ENCODE measurements around the gene PRICKLE1. TPM values are rescaled to one million over a fixed set of nuclear protein-coding genes. Genes with fewer than 3 reads are reported as not detected.

Gene PRICKLE1
- total RNA-seq, 3 donors from 2014 or later (not counting 1 experiment from before 2014, with no cell fraction given) = 0.15 to 0.34 TPM; not detected in 1

DNA sequence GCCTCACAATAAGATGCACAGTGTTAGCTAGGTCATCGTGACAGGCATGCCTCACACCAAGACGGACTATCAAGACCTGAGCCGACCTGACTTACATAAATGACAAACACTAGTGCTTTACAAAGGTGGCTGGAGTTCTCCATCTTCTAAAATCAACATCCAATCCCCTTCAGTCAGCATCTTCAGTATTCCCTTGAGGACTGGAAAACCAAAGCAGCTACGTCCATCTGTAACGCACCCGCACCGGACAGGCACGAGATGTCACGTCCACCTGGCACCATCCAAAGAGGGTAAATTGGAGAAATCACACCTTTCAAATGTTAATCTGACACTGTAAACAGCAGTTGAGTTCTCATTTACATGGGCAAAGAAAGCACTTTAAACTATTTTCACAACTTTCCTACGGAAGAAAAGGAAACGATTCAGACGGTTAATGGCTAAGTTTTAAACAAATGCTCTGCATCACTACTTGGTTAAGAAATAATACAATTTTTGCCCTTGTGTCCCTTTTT lies 130.2 kb downstream of the PRICKLE1 start:
- no peaks in the 10 kb centered on the region for H3K27me3 ChIP-seq (ENCODE audit: control insufficient read depth, insufficient read depth, low read length)
- Mint-ChIP-seq H3K27me3 (ENCODE audit: low read depth in 2 of 2) (no peaks in the 10 kb centered on the region), H3K4me3 (no peak overlapping the region), H3K4me1 (no peaks in the 10 kb centered on the region), H3K27ac (no peak overlapping the region), H3K9me3 (no peaks in the 10 kb centered on the region), H3K36me3 (no peaks in the 10 kb centered on the region)
- TF ChIP-seq, protein P1, sequence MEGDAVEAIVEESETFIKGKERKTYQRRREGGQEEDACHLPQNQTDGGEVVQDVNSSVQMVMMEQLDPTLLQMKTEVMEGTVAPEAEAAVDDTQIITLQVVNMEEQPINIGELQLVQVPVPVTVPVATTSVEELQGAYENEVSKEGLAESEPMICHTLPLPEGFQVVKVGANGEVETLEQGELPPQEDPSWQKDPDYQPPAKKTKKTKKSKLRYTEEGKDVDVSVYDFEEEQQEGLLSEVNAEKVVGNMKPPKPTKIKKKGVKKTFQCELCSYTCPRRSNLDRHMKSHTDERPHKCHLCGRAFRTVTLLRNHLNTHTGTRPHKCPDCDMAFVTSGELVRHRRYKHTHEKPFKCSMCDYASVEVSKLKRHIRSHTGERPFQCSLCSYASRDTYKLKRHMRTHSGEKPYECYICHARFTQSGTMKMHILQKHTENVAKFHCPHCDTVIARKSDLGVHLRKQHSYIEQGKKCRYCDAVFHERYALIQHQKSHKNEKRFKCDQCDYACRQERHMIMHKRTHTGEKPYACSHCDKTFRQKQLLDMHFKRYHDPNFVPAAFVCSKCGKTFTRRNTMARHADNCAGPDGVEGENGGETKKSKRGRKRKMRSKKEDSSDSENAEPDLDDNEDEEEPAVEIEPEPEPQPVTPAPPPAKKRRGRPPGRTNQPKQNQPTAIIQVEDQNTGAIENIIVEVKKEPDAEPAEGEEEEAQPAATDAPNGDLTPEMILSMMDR (IDR thresholded peaks at IDR 0.05) = no peak
- no peaks in the 10 kb centered on the region for H3K9me3 ChIP-seq (ENCODE audit: control insufficient read depth, insufficient read depth, low read length)
- H3K4me3 ChIP-seq (ENCODE audit: low read length) = no peak overlapping the region
- ATAC-seq = no peak
- DNase-seq = no peak
- H3K27ac ChIP-seq (ENCODE audit: low read length) = no peak overlapping the region
- intact Hi-C loops (cut with micrococcal nuclease) = no loop called here
- WGBS (ENCODE audit: insufficient coverage) = 94% methylated on average over 10 of the region's 12 CpGs
- H3K4me1 ChIP-seq (ENCODE audit: control insufficient read depth, insufficient read depth, low read length) = no peaks in the 10 kb centered on the region
- H3K36me3 ChIP-seq (ENCODE audit: control insufficient read depth, insufficient read depth, low read length) = no peaks in the 10 kb centered on the region

DNA sequence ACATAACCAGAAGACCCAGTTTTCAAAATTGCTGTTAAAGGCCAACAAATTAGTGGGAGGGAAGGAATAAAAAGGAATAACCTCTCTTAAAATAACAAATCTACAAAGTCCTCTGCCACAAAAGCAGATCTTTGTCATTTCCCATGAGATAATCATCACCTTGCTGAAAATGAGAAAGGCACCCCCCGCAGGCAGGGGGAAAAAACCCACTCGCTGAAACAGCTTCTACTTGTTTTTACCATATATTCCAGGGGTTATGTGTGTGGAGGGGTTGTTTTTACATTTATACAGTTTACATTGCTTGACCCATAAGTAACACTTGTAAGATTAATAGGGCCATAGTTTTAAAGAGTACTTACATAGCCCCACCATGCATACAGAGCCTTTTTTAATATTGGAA lies 131.0 kb downstream of the PRICKLE1 start:
- WGBS (ENCODE audit: insufficient coverage) = 60% methylated on average over 1 of the region's 2 CpGs
- intact Hi-C loops (cut with micrococcal nuclease) = no loop called here
- Histone ChIP-seq H3K27ac (ENCODE audit: low read length) (no peak overlapping the region), H3K4me1 (ENCODE audit: control insufficient read depth, insufficient read depth, low read length) (no peaks in the 10 kb centered on the region), H3K4me3 (ENCODE audit: low read length) (no peak overlapping the region), H3K27me3 (ENCODE audit: control insufficient read depth, insufficient read depth, low read length) (no peaks in the 10 kb centered on the region), H3K36me3 (ENCODE audit: control insufficient read depth, insufficient read depth, low read length) (no peaks in the 10 kb centered on the region), H3K9me3 (ENCODE audit: control insufficient read depth, insufficient read depth, low read length) (no peaks in the 10 kb centered on the region)
- DNase-seq (no peak), ATAC-seq (no peak)
- Mint-ChIP-seq H3K4me1 (no peaks in the 10 kb centered on the region), H3K36me3 (no peaks in the 10 kb centered on the region), H3K4me3 (no peak overlapping the region), H3K9me3 (no peaks in the 10 kb centered on the region), H3K27ac (no peak overlapping the region), H3K27me3 (ENCODE audit: low read depth in 2 of 2) (no peaks in the 10 kb centered on the region)
- TF ChIP-seq, protein P1 (IDR thresholded peaks at IDR 0.05) = no peak

DNA sequence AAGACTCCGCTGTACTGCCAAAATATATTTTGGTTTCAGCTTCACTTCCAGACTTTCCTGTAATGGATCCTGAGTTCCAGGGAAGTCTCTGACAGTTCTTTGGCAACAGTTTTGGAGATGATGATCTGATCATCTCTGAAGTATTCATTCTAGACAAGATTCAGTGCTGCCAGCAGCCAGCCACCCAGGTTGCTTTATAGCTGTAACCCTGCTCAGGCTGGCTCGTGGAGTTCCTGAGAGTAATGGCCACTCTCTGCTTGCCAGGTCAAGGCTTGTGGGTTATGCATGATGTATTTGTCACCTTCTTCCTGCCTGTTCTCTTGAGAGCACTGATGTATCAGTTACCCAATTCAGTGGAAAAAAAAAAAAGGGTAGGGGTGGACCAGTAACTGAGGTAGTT lies 139.3 kb downstream of the PRICKLE1 start:
- WGBS (ENCODE audit: insufficient coverage) = 66% methylated on average over 2 of the region's 2 CpGs
- Mint-ChIP-seq H3K4me1 (no peaks in the 10 kb centered on the region), H3K4me3 (no peak overlapping the region), H3K27ac (peak overlapping the region in 1 of 2 donors; percentile 3), H3K9me3 (no peaks in the 10 kb centered on the region), H3K27me3 (ENCODE audit: low read depth in 2 of 2) (no peaks in the 10 kb centered on the region), H3K36me3 (peaks cover 13% of the 10 kb centered on the region)
- Histone ChIP-seq H3K4me3 (ENCODE audit: low read length) (no peak overlapping the region), H3K27ac (ENCODE audit: low read length) (no peak overlapping the region), H3K27me3 (ENCODE audit: control insufficient read depth, insufficient read depth, low read length) (no peaks in the 10 kb centered on the region), H3K4me1 (ENCODE audit: control insufficient read depth, insufficient read depth, low read length) (no peaks in the 10 kb centered on the region), H3K9me3 (ENCODE audit: control insufficient read depth, insufficient read depth, low read length) (no peaks in the 10 kb centered on the region), H3K36me3 (ENCODE audit: control insufficient read depth, insufficient read depth, low read length) (peaks cover 7% of the 10 kb centered on the region)
- TF ChIP-seq, protein P1 (IDR thresholded peaks at IDR 0.05) = no peak
- DNase-seq = no peak
- ATAC-seq = no peak
- intact Hi-C loops (cut with micrococcal nuclease) = no loop called here

DNA sequence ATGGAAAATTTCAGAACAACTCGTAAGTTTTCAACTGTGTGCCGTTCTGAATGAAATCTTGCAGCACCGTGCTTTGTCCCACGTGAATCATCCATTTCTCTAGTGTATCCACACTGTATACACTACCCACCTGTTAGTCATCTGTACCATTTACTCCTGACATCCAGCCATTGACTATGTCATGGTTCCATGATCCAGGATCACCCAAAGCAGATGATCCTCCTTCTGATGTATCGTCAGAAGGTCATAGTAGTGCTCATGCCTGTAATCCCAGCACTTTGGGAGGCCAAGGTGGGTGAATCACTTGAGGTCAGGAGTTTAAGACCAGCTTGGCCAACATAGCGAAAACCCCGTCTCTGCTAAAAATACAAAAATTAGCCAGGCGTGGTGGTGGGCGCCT lies 140.7 kb downstream of the PRICKLE1 start:
- H3K9me3 Mint-ChIP-seq = no peaks in the 10 kb centered on the region
- H3K4me1 ChIP-seq (ENCODE audit: control insufficient read depth, insufficient read depth, low read length) = no peaks in the 10 kb centered on the region
- H3K36me3 ChIP-seq (ENCODE audit: control insufficient read depth, insufficient read depth, low read length) = peaks cover 13% of the 10 kb centered on the region
- intact Hi-C loops (cut with micrococcal nuclease) = no loop called here
- TF ChIP-seq, protein P1 (IDR thresholded peaks at IDR 0.05) = no peak
- no peak overlapping the region for H3K27ac ChIP-seq (ENCODE audit: low read length)
- no peaks in the 10 kb centered on the region for H3K4me1 Mint-ChIP-seq
- H3K9me3 ChIP-seq (ENCODE audit: control insufficient read depth, insufficient read depth, low read length) = no peaks in the 10 kb centered on the region
- H3K27me3 Mint-ChIP-seq (ENCODE audit: low read depth in 2 of 2) = no peaks in the 10 kb centered on the region
- H3K27ac Mint-ChIP-seq = no peak overlapping the region
- WGBS (ENCODE audit: insufficient coverage) = 95% methylated on average over 9 of the region's 9 CpGs
- no peak overlapping the region for H3K4me3 ChIP-seq (ENCODE audit: low read length)
- H3K36me3 Mint-ChIP-seq = peaks cover 20% of the 10 kb centered on the region
- DNase-seq (no peak), ATAC-seq (no peak)
- H3K27me3 ChIP-seq (ENCODE audit: control insufficient read depth, insufficient read depth, low read length) = no peaks in the 10 kb centered on the region
- no peak overlapping the region for H3K4me3 Mint-ChIP-seq

Measured in natural killer cell (primary cell).